Nephron (organoid): ENCODE results near the gene L3MBTL2.

Source experiments
- H3K27ac Mint-ChIP-seq, 3 experiments: 2 replicates each; pipeline ENCODE4 v1.8.0; 2020; ENCODE audit warnings: mixed read lengths in 3 of 3, mild to moderate bottlenecking in 2 of 3, moderate library complexity in 1 of 3
- H3K27me3 Mint-ChIP-seq: 2 replicates; pipeline ENCODE4 v1.8.0; 2021; ENCODE audit warnings: low read depth, mild to moderate bottlenecking, moderate library complexity, mixed read lengths
- H3K36me3 Mint-ChIP-seq: 2 replicates; pipeline ENCODE4 v1.8.0; 2020; ENCODE audit warnings: low read depth, mixed read lengths
- H3K4me1 Mint-ChIP-seq: 2 replicates; pipeline ENCODE4 v1.8.0; 2020; ENCODE audit warnings: mixed read lengths
- H3K4me3 Mint-ChIP-seq, 3 experiments: 2 replicates each; pipeline ENCODE4 v1.8.0; 2020; ENCODE audit warnings: mild to moderate bottlenecking in 3 of 3, mixed read lengths in 3 of 3, moderate library complexity in 2 of 3
- H3K9me3 Mint-ChIP-seq: 2 replicates; pipeline ENCODE4 v1.8.0; 2020; ENCODE audit warnings: mixed read lengths
- CTCF ChIP-seq, 3 experiments: fragments of 200-600 bp; sonication (generic); IDR thresholded peaks; one replicate each; pipeline ENCODE4 v1.5.0; 2021; ENCODE audit warnings: antibody characterized with exemption in 3 of 3; ENCODE audit not compliant: unreplicated experiment in 3 of 3

L3MBTL2 gene

GRCh38 chr22:41241133-41241676, 36.1 kb downstream of the L3MBTL2 start:
- Mint-ChIP-seq H3K27me3 (no peaks in the 10 kb centered on the region), H3K4me3 (peak overlapping the region in 1 of 3 experiments; percentile 10), H3K9me3 (no peaks in the 10 kb centered on the region), H3K4me1 (no peaks in the 10 kb centered on the region), H3K27ac (peak overlapping the region in 1 of 3 experiments; percentile 2), H3K36me3 (peaks cover 4% of the 10 kb centered on the region)
- TF ChIP-seq CTCF (IDR thresholded peaks at IDR 0.05; ENCODE audit: unreplicated experiment in 3 of 3) = no peak

GRCh38 chr22:41242396-41243117, 37.4 kb downstream of the L3MBTL2 start:
- Mint-ChIP-seq H3K36me3 (peaks cover 6% of the 10 kb centered on the region), H3K27me3 (no peaks in the 10 kb centered on the region), H3K4me3 (no peak overlapping the region), H3K4me1 (no peaks in the 10 kb centered on the region), H3K27ac (no peak overlapping the region), H3K9me3 (no peaks in the 10 kb centered on the region)
- TF ChIP-seq CTCF (IDR thresholded peaks at IDR 0.05; ENCODE audit: unreplicated experiment in 3 of 3) = no peak

GRCh38 chr22:41243361-41243760, 38.2 kb downstream of the L3MBTL2 start:
- H3K9me3 Mint-ChIP-seq = no peaks in the 10 kb centered on the region
- no peak for TF ChIP-seq CTCF (IDR thresholded peaks at IDR 0.05; ENCODE audit: unreplicated experiment in 3 of 3)
- no peaks in the 10 kb centered on the region for H3K27me3 Mint-ChIP-seq
- H3K36me3 Mint-ChIP-seq = peaks cover 10% of the 10 kb centered on the region
- H3K4me1 Mint-ChIP-seq = no peaks in the 10 kb centered on the region
- no peak overlapping the region for H3K4me3 Mint-ChIP-seq
- no peak overlapping the region for H3K27ac Mint-ChIP-seq

GRCh38 chr22:41245917-41246499, 40.9 kb downstream of the L3MBTL2 start:
- Mint-ChIP-seq H3K27me3 (no peaks in the 10 kb centered on the region), H3K27ac (no peak overlapping the region), H3K4me1 (no peaks in the 10 kb centered on the region), H3K9me3 (no peaks in the 10 kb centered on the region), H3K4me3 (no peak overlapping the region), H3K36me3 (peaks cover 16% of the 10 kb centered on the region)
- no peak for TF ChIP-seq CTCF (IDR thresholded peaks at IDR 0.05; ENCODE audit: unreplicated experiment in 3 of 3)

- no peaks in the 10 kb centered on the region for H3K27me3 Mint-ChIP-seq
- H3K4me1 Mint-ChIP-seq = no peaks in the 10 kb centered on the region
- no peak overlapping the region for H3K4me3 Mint-ChIP-seq
- H3K36me3 Mint-ChIP-seq = peaks cover 20% of the 10 kb centered on the region
- H3K27ac Mint-ChIP-seq = peak overlapping the region in 2 of 3 experiments; percentile 69 to 77
- no peak for TF ChIP-seq CTCF (IDR thresholded peaks at IDR 0.05; ENCODE audit: unreplicated experiment in 3 of 3)
- H3K9me3 Mint-ChIP-seq = no peaks in the 10 kb centered on the region
These were observed 42.6 kb downstream of the L3MBTL2 start for GRCh38 chr22:41247703-41248102.
